Measurements from ENCODE around the gene RANBP17. TPM values are rescaled to one million over a fixed set of nuclear protein-coding genes. Genes with fewer than 3 reads are reported as not detected.

Gene RANBP17
- total RNA-seq, 1 donor from 2014 or later, result 0.56 TPM

- ATAC-seq, result no peak
Observed at GRCh38 chr5:171323007-171323406, 461.2 kb downstream of the RANBP17 start.

GRCh38 chr5:171323806-171324632 is 462.2 kb downstream of the RANBP17 start:
- ATAC-seq, result no peak

GRCh38 chr5:171330021-171330420 is 468.2 kb downstream of the RANBP17 start:
- no peak for ATAC-seq

GRCh38 chr5:171335616-171336015 is 473.8 kb downstream of the RANBP17 start:
- no peak for ATAC-seq

- ATAC-seq, result no peak
Observed at GRCh38 chr5:171336521-171337209, 474.8 kb downstream of the RANBP17 start.

- no peak for ATAC-seq
Observed at GRCh38 chr5:171337210-171337569, 475.4 kb downstream of the RANBP17 start.

GRCh38 chr5:171340042-171340441 is 478.2 kb downstream of the RANBP17 start:
- no peak for ATAC-seq

GRCh38 chr5:171340491-171340890 is 478.7 kb downstream of the RANBP17 start:
- no peak for ATAC-seq

GRCh38 chr5:171342362-171343111 is 480.7 kb downstream of the RANBP17 start:
- ATAC-seq, result peak; percentile 50

- no peak for ATAC-seq
Observed at GRCh38 chr5:171344936-171345608, 483.3 kb downstream of the RANBP17 start.

Other genes starting within 250 kb of the RANBP17 start
- 6.4 TPM for gene GABRP, start 78.3 kb upstream of the RANBP17 start, total RNA-seq

Measured in esophagus mucosa (tissue), 1 donor.